HCT116 (cell line): Measurements from ENCODE around the gene ATL1. TPM values are rescaled to one million over a fixed set of nuclear protein-coding genes. Genes with fewer than 3 reads are reported as not detected.

Source experiments
- ATAC-seq: fragments of 200-7000 bp; cut with Tn5 transposase; 2 replicates; pipeline ENCODE4 v1.9.1; 2020; ENCODE audit warnings: mild to moderate bottlenecking, moderate library complexity
- BruUV-seq: library from RNA; stranded (reverse); fragments of 400-500 nt; replicated peaks from 2 replicates; lab custom pipeline; 2021; lab: Mats Ljungman, UMichigan
- CTCF ChIA-PET: fragments of 300-600 bp; sonication (Branson Sonifier 250); formaldehyde crosslinking; loops from one replicate; lab custom pipeline; 2021; ENCODE audit warnings: antibody characterized with exemption; lab: Charles Lee
- POLR2A ChIA-PET: fragments of 300-600, 350-600 bp; sonication (Branson Sonifier 250); formaldehyde crosslinking; loops from one replicate; lab custom pipeline; 2021; ENCODE audit warnings: antibody characterized with exemption; lab: Charles Lee
- RAD21 ChIA-PET, 2 experiments: fragments of 300-600 bp; sonication (Branson Sonifier 250); formaldehyde crosslinking; loops; one replicate each; lab custom pipeline; 2023; ENCODE audit warnings: low total read pairs in 2 of 2; ENCODE audit not compliant: uncharacterized antibody in 2 of 2, unreplicated experiment in 2 of 2, low non-redundant PET in 1 of 2; lab: Charles Lee
- DNase-seq: peaks from one replicate; pipeline ENCODE4 v3.0.0-alpha.2; 2010; ENCODE audit warnings: low read depth, low spot score
- H2AFZ ChIP-seq: fragments of 200-600 bp; shearing (Covaris generic), sonication (generic); 2 replicates; pipeline ENCODE4 v1.6.1; 2017; ENCODE audit warnings: low read depth, mixed run types, mixed read lengths, antibody characterized with exemption, low read length; ENCODE audit not compliant: poor library complexity, severe bottlenecking
- H3K27ac ChIP-seq: 2 replicates; pipeline ENCODE4 v1.5.1; 2012; ENCODE audit warnings: low read depth, low read length
- H3K27me3 ChIP-seq: fragments of 200-600 bp; sonication (generic); 2 replicates; pipeline ENCODE4 v1.6.1; 2016; ENCODE audit warnings: mixed run types, low read length, mixed read lengths; ENCODE audit not compliant: insufficient read depth
- H3K36me3 ChIP-seq, 2 experiments: fragments of 200-500 bp in 1 of 2; fragments of 200-600 bp in 1 of 2; sonication (Bioruptor generic) in 1 of 2; sonication (generic) in 1 of 2; 2 replicates each; pipeline versions ENCODE4 v1.5.1 to v1.6.1; 2014 to 2016; ENCODE audit warnings: low read length in 2 of 2, inconsistent platforms in 1 of 2, mixed read lengths in 1 of 2, mixed run types in 1 of 2; ENCODE audit not compliant: insufficient read depth in 2 of 2, control insufficient read depth in 1 of 2
- H3K4me1 ChIP-seq, 2 experiments: fragments of 200-600 bp in 1 of 2; sonication (generic) in 1 of 2; 2 replicates each; pipeline versions ENCODE4 v1.5.1 to v1.6.1; 2012 to 2017; ENCODE audit warnings: low read length in 2 of 2, inconsistent platforms in 1 of 2, mild to moderate bottlenecking in 1 of 2, mixed read lengths in 1 of 2, mixed run types in 1 of 2, moderate library complexity in 1 of 2; ENCODE audit not compliant: insufficient read depth in 2 of 2, control insufficient read depth in 1 of 2
- H3K4me2 ChIP-seq: fragments of 200-600 bp; sonication (generic); 2 replicates; pipeline ENCODE4 v1.6.1; 2017; ENCODE audit warnings: mixed run types, low read length, mixed read lengths
- H3K4me3 ChIP-seq, 2 experiments: fragments of 200-600 bp in 1 of 2; sonication (generic) in 1 of 2; replicated peaks in 1 of 2; 2 replicates each; pipeline ENCODE4 v1.5.1; 2011 to 2016; ENCODE audit warnings: low read length in 2 of 2, control low read depth in 1 of 2, low read depth in 1 of 2, mild to moderate bottlenecking in 1 of 2, mixed read lengths in 1 of 2, mixed run types in 1 of 2
- H3K79me2 ChIP-seq: fragments of 200-600 bp; sonication (generic); 2 replicates; pipeline ENCODE4 v1.6.1; 2017; ENCODE audit warnings: mild to moderate bottlenecking, mixed run types, low read length, moderate library complexity, mixed read lengths; ENCODE audit not compliant: insufficient read depth
- H3K9ac ChIP-seq: fragments of 200-600 bp; sonication (generic); 2 replicates; pipeline ENCODE4 v1.6.1; 2016; ENCODE audit warnings: low read length, mixed read lengths
- H3K9me2 ChIP-seq: fragments of 200-600 bp; sonication (generic), shearing (Covaris generic); 2 replicates; pipeline ENCODE4 v1.6.1; 2017; ENCODE audit warnings: mixed run types, mild to moderate bottlenecking, moderate library complexity; ENCODE audit not compliant: insufficient read depth
- H3K9me3 ChIP-seq, 2 experiments: fragments of 200-500 bp in 1 of 2; fragments of 200-600 bp in 1 of 2; sonication (Bioruptor generic) in 1 of 2; sonication (generic) in 1 of 2; 2 replicates each; pipeline ENCODE4 v1.6.1; 2014 to 2017; ENCODE audit warnings: low read length in 2 of 2, mixed read lengths in 2 of 2, inconsistent platforms in 1 of 2, low read depth in 1 of 2, mild to moderate bottlenecking in 1 of 2, mixed run types in 1 of 2, moderate library complexity in 1 of 2; ENCODE audit not compliant: control insufficient read depth in 1 of 2, insufficient read depth in 1 of 2
- H4K20me1 ChIP-seq: fragments of 200-600 bp; sonication (generic), shearing (Covaris generic); 2 replicates; pipeline ENCODE4 v1.6.1; 2017; ENCODE audit warnings: mixed run types, mild to moderate bottlenecking, moderate library complexity; ENCODE audit not compliant: insufficient read depth
- ATF3 ChIP-seq: IDR thresholded peaks from 2 replicates; pipeline ENCODE4 v1.6.1; 2012
- CBX3 ChIP-seq: IDR thresholded peaks from 2 replicates; pipeline ENCODE4 v1.6.1; 2012; ENCODE audit warnings: low read depth
- CEBPB ChIP-seq: IDR thresholded peaks from 2 replicates; pipeline ENCODE4 v1.6.1; 2012; ENCODE audit warnings: low read depth
- CTCF ChIP-seq, 3 experiments: fragments of 200-600 bp in 1 of 3; sonication (generic) in 1 of 3; IDR thresholded peaks in 2 of 3; conservative IDR thresholded peaks in 1 of 3; 2 replicates each; pipeline ENCODE4 v1.5.1; 2012 to 2017; ENCODE audit warnings: low read depth in 2 of 3, low read length in 2 of 3, antibody characterized with exemption in 1 of 3, borderline replicate concordance in 1 of 3, control low read depth in 1 of 3, mild to moderate bottlenecking in 1 of 3, mixed read lengths in 1 of 3, mixed run types in 1 of 3, moderate library complexity in 1 of 3; ENCODE audit not compliant: insufficient read depth in 1 of 3
- EGR1 ChIP-seq: IDR thresholded peaks from 2 replicates; pipeline ENCODE4 v1.6.1; 2012; ENCODE audit warnings: low read depth
- ELF1 ChIP-seq: IDR thresholded peaks from 2 replicates; pipeline ENCODE4 v1.6.1; 2012; ENCODE audit warnings: low read depth, borderline replicate concordance
- EZH2 ChIP-seq: fragments of 200-600 bp; sonication (generic); IDR thresholded peaks from 2 replicates; pipeline ENCODE4 v1.6.1; 2017; ENCODE audit warnings: antibody characterized with exemption, mixed run types
- EZH2phosphoT487 ChIP-seq: fragments of 200-600 bp; IDR thresholded peaks from 2 replicates; pipeline ENCODE4 v1.6.1; 2018; ENCODE audit warnings: antibody characterized with exemption, borderline replicate concordance
- FOSL1 ChIP-seq: IDR thresholded peaks from 2 replicates; pipeline ENCODE4 v1.6.1; 2012; ENCODE audit warnings: low read depth
- MAX ChIP-seq: IDR thresholded peaks from 2 replicates; pipeline ENCODE4 v1.6.1; 2012
- POLR2AphosphoS5 ChIP-seq: IDR thresholded peaks from 2 replicates; pipeline ENCODE4 v1.6.1; 2011; ENCODE audit warnings: mild to moderate bottlenecking, low read depth, low read length, moderate library complexity
- RAD21 ChIP-seq: IDR thresholded peaks from 2 replicates; pipeline ENCODE4 v1.6.1; 2012; ENCODE audit warnings: low read depth, mild to moderate bottlenecking
- REST ChIP-seq: IDR thresholded peaks from 2 replicates; pipeline ENCODE4 v1.6.1; 2012; ENCODE audit warnings: low read depth
- SIN3A ChIP-seq: IDR thresholded peaks from 2 replicates; pipeline ENCODE4 v1.6.1; 2012; ENCODE audit warnings: low read depth
- SP1 ChIP-seq: IDR thresholded peaks from 2 replicates; pipeline ENCODE4 v1.6.1; 2012; ENCODE audit warnings: low read depth
- SRF ChIP-seq: IDR thresholded peaks from 2 replicates; pipeline ENCODE4 v1.6.1; 2012; ENCODE audit warnings: low read depth
- TCF7L2 ChIP-seq: IDR thresholded peaks from 2 replicates; pipeline ENCODE4 v1.7.0; 2011; ENCODE audit warnings: borderline replicate concordance, inconsistent platforms; ENCODE audit not compliant: insufficient read depth, insufficient read length; ENCODE audit errors: extremely low read depth
- ZBTB33 ChIP-seq: IDR thresholded peaks from 2 replicates; pipeline ENCODE4 v1.6.1; 2011; ENCODE audit warnings: mild to moderate bottlenecking, low read length, moderate library complexity; ENCODE audit not compliant: insufficient replicate concordance; ENCODE audit errors: extremely low read depth
- ZFX ChIP-seq: fragments of 450-650 bp; IDR thresholded peaks from 2 replicates; pipeline ENCODE4 v1.6.1; 2017
- ZNF274 ChIP-seq: fragments of 200-500 bp; sonication (Bioruptor generic); IDR thresholded peaks from 2 replicates; pipeline ENCODE4 v1.6.1; 2014; ENCODE audit warnings: mild to moderate bottlenecking, low read depth, low read length, inconsistent platforms
- intact Hi-C: fragments of 100-400 bp; cut with micrococcal nuclease; formaldehyde crosslinking; loops from 2 replicates; pipeline ENCODE4 v1.10.0; 2022
- total RNA-seq: library from RNA; stranded (reverse); gene quantifications from one replicate; pipeline ENCODE4 v1.2.1, GENCODE V29; 2021; ENCODE audit not compliant: unreplicated experiment

ATL1 gene
- total RNA-seq, 1 experiment from 2014 or later = 1.4 TPM

- Histone ChIP-seq H3K4me3 (peak overlapping the region; percentile 27 to 47), H3K36me3 (no peaks in the 10 kb centered on the region), H2AFZ (peak overlapping the region; percentile 17), H3K4me2 (peak overlapping the region; percentile 83), H3K27ac (peak overlapping the region; percentile 69), H3K4me1 (peaks cover 35 to 53% of the 10 kb centered on the region in 2 experiments), H3K27me3 (no peaks in the 10 kb centered on the region), H3K79me2 (no peaks in the 10 kb centered on the region), H4K20me1 (no peaks in the 10 kb centered on the region), H3K9me2 (no peaks in the 10 kb centered on the region), H3K9ac (peak overlapping the region; percentile 56), H3K9me3 (no peaks in the 10 kb centered on the region)
- no TSS peak for BruUV-seq
- RAD21 ChIA-PET = no interaction called here
- CTCF ChIA-PET = interaction anchor here (0.7 to 1.4 kb wide), 3 partner anchors 96 to 134 kb away, joined by 3 to 4 read pairs (median 3); no protein-coding TSS in a partner anchor
- intact Hi-C loops = no loop called here
- POLR2A ChIA-PET = interaction anchor here (1.0 to 2.7 kb wide), 4 partner anchors 9 to 37 kb away, joined by 3 to 19 read pairs (median 6); partner anchors contain the start of gene SAV1
- peak; percentile 80 for ATAC-seq
- peak; percentile 70 for DNase-seq
- TF ChIP-seq EGR1 (no peak), POLR2AphosphoS5 (no peak), TCF7L2 (no peak), CTCF (IDR thresholded peaks at IDR 0.05 in 2 of 3, conservative IDR thresholded peaks at IDR 0.05 in 1 of 3; ENCODE audit: borderline replicate concordance in 1 of 3, insufficient read depth in 1 of 3, low read depth in 2 of 3, low read length in 2 of 3) (no peak), EZH2phosphoT487 (no peak), CEBPB (peak; percentile 63), MAX (no peak; the same call in 1 of the 2 replicates), EZH2 (no peak), SIN3A (peak; percentile 58; the same call in 1 of the 2 replicates), CBX3 (peak; percentile 40), ATF3 (no peak), ZNF274 (no peak), RAD21 (0 out of 2 replicates have a peak, but pooled peaks have one; percentile 6), SP1 (peak; percentile 72), FOSL1 (peak; percentile 82), ZFX (no peak), REST (no peak), SRF (no peak), ZBTB33 (no peak), ELF1 (no peak)
Measured at GRCh38 chr14:50677527-50678063, 117.7 kb downstream of the ATL1 start.
